HepG2 (cell line): Measurements from ENCODE around the gene OSBPL3. TPM values are rescaled to one million over a fixed set of nuclear protein-coding genes. Genes with fewer than 3 reads are reported as not detected.

Source experiments
- AGO2 ChIP-seq: fragments of 200-400 bp; formaldehyde crosslinking; optimal IDR thresholded peaks from 2 replicates; pipeline ENCODE3; 2017; ENCODE audit warnings: mild to moderate bottlenecking, low read depth, low read length, moderate library complexity
- AHDC1 ChIP-seq: sonication (generic); formaldehyde crosslinking; IDR thresholded peaks from 2 replicates; pipeline ENCODE4 v1.5.1; 2020; ENCODE audit warnings: mild to moderate bottlenecking, missing genetic modification reagents, borderline replicate concordance
- DBP ChIP-seq: sonication (generic); formaldehyde crosslinking; IDR thresholded peaks from 2 replicates; pipeline ENCODE4 v1.4.0; 2020; ENCODE audit warnings: missing genetic modification reagents; ENCODE audit errors: not compliant biosample characterization
- ELF4 ChIP-seq: sonication (generic); formaldehyde crosslinking; IDR thresholded peaks from 2 replicates; pipeline ENCODE4 v1.5.0; 2020; ENCODE audit warnings: missing genetic modification reagents, mild to moderate bottlenecking, moderate library complexity, borderline replicate concordance
- FOSL2 ChIP-seq: sonication (generic); formaldehyde crosslinking; IDR thresholded peaks from 2 replicates; pipeline ENCODE4 v1.4.0; 2020; ENCODE audit warnings: missing genetic modification reagents
- MTF2 ChIP-seq: sonication (generic); formaldehyde crosslinking; IDR thresholded peaks from 2 replicates; pipeline ENCODE4 v1.5.0; 2020; ENCODE audit warnings: missing genetic modification reagents, borderline replicate concordance
- PATZ1 ChIP-seq: sonication (generic); formaldehyde crosslinking; IDR thresholded peaks from 2 replicates; pipeline ENCODE4 v1.4.0; 2020; ENCODE audit warnings: missing genetic modification reagents
- PBX2 ChIP-seq: IDR thresholded peaks from 2 replicates; pipeline ENCODE4 v1.6.1; 2016; ENCODE audit warnings: control low read depth
- RXRA ChIP-seq: sonication (generic); formaldehyde crosslinking; IDR thresholded peaks from 2 replicates; pipeline ENCODE4 v1.5.1; 2020; ENCODE audit warnings: missing genetic modification reagents
- SRY ChIP-seq: sonication (generic); formaldehyde crosslinking; IDR thresholded peaks from 2 replicates; pipeline ENCODE4 v1.8.0; 2022; ENCODE audit warnings: mild to moderate bottlenecking, missing genetic modification reagents
- TEAD2 ChIP-seq: sonication (generic); formaldehyde crosslinking; IDR thresholded peaks from 2 replicates; pipeline ENCODE4 v1.9.0; 2021; ENCODE audit warnings: missing genetic modification reagents
- THYN1 ChIP-seq: sonication (generic); formaldehyde crosslinking; IDR thresholded peaks from 2 replicates; pipeline ENCODE4 v1.8.1; 2023; ENCODE audit warnings: low read depth, mild to moderate bottlenecking, moderate library complexity, missing genetic modification reagents, borderline replicate concordance
- TP53 ChIP-seq: sonication (generic); formaldehyde crosslinking; conservative IDR thresholded peaks from 2 replicates; pipeline ENCODE4 v1.4.0; 2020; ENCODE audit warnings: missing genetic modification reagents
- ZNF543 ChIP-seq: sonication (generic); formaldehyde crosslinking; IDR thresholded peaks from 2 replicates; pipeline ENCODE4 v1.4.0; 2020; ENCODE audit warnings: mild to moderate bottlenecking, missing genetic modification reagents
- ZNF564 ChIP-seq: sonication (generic); formaldehyde crosslinking; IDR thresholded peaks from 2 replicates; pipeline ENCODE4 v1.8.1; 2023; ENCODE audit warnings: mild to moderate bottlenecking, missing genetic modification reagents
- ZNF644 ChIP-seq: IDR thresholded peaks from 2 replicates; pipeline ENCODE4 v1.6.1; 2016; ENCODE audit warnings: low read depth
- ZNF678 ChIP-seq: sonication (generic); formaldehyde crosslinking; IDR thresholded peaks from 2 replicates; pipeline ENCODE4 v1.4.0; 2020; ENCODE audit warnings: mild to moderate bottlenecking, missing genetic modification reagents
- ZNF709 ChIP-seq: sonication (generic); formaldehyde crosslinking; IDR thresholded peaks from 2 replicates; pipeline ENCODE4 v1.5.0; 2020; ENCODE audit warnings: mild to moderate bottlenecking, missing genetic modification reagents
- ZNF792 ChIP-seq: IDR thresholded peaks from 2 replicates; pipeline ENCODE4 v1.6.1; 2016
- polyA plus RNA-seq, 8 experiments: library from polyadenylated mRNA; depleted of rRNA in 3 of 8; stranded (reverse) in 7 of 8; unstranded in 1 of 8; fragments of >200 nt; fragmentation: Illumina TruSeq in 4 of 8; extraction: Trizol in 4 of 8; gene quantifications; 2 replicates each; pipeline versions ENCODE4 v1.2.1 to v1.2.3, GENCODE V29; 2011 to 2016; ENCODE audit warnings: low read depth in 4 of 8, missing spikeins in 1 of 8, mixed read lengths in 1 of 8; ENCODE audit not compliant: insufficient read depth in 1 of 8
- total RNA-seq, 5 experiments: library from RNA; depleted of rRNA; stranded (reverse); fragments of >200 nt; fragmentation: Illumina TruSeq; extraction: Trizol; gene quantifications; 2 replicates each; pipeline ENCODE4 v1.2.3, GENCODE V29; 2016; ENCODE audit warnings: low read depth in 1 of 5
- TF ChIP-seq, protein P1 (sequence below): sonication (generic); formaldehyde crosslinking; IDR thresholded peaks from 2 replicates; pipeline ENCODE4 v1.5.0; 2020; ENCODE audit warnings: missing genetic modification reagents

OSBPL3 gene
- total and polyA plus RNA-seq, 2 of the 13 experiments (the other 11 are each of a cell fraction or from before 2014, with no cell fraction given) = 8.8 to 28.9 TPM

- TF ChIP-seq ZNF543 (CRISPR knock-in tag) (peak; percentile 100), AGO2 (no peak), ZNF644 (CRISPR knock-in tag) (peak; percentile 90), DBP (CRISPR knock-in tag) (no peak), ZNF792 (CRISPR knock-in tag) (0 out of 2 replicates have a peak, but pooled peaks have one; percentile 24), RXRA (CRISPR knock-in tag) (peak; percentile 49; the same call in 1 of the 2 replicates), AHDC1 (CRISPR knock-in tag) (no peak), SRY (CRISPR knock-in tag) (no peak), TP53 (peak; percentile 97), ELF4 (no peak), TEAD2 (no peak), FOSL2 (CRISPR knock-in tag) (peak; percentile 49), PATZ1 (CRISPR knock-in tag) (0 out of 2 replicates have a peak, but pooled peaks have one; percentile 19), ZNF564 (no peak), MTF2 (CRISPR knock-in tag) (no peak), THYN1 (CRISPR knock-in tag) (no peak), ZNF709 (no peak), ZNF678 (CRISPR knock-in tag) (no peak), PBX2 (CRISPR knock-in tag) (no peak)
- TF ChIP-seq, protein P1, sequence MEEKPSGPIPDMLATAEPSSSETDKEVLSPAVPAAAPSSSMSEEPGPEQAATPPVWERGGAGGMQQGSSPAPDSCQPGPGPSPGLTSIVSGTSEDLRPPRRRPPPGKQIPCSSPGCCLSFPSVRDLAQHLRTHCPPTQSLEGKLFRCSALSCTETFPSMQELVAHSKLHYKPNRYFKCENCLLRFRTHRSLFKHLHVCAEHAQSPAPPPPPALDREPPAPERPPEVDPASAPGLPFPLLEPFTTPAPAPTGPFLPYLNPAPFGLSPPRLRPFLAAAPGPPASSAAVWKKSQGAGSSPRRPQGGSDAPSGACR (CRISPR knock-in tag) = no peak
Measured at GRCh38 chr7:24971333-24972165, 8.4 kb downstream of the OSBPL3 start (continued).
